ENCODE results near the gene ELOVL3. TPM values are rescaled to one million over a fixed set of nuclear protein-coding genes. Genes with fewer than 3 reads are reported as not detected.

Gene ELOVL3
- total RNA-seq, 1 experiment from 2014 or later, result 0.61 TPM

DNA sequence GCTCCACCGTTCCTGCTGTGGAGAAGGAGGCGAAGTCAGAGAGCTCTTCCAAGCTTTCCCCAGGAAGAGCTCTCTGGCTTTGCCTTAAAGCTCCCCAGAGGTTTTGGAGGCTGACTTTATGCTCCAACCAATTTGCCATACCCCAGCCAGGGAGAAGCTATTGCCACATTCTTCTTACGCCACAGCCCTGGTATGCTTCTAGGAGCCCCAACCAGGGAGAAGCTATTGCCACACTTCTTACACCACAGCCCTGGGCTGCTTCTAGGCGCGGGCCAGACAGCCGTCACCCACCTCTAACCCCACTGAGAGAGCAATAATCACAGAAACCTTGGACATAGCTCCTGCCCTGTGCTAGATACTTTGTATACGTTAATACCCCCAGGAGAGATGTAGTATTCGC, 951 bp downstream of the ELOVL3 start:
- no peaks in the 10 kb centered on the region for H4K20me1 ChIP-seq (ENCODE audit: insufficient read depth)
- H3K9me2 ChIP-seq (ENCODE audit: insufficient read depth), result no peaks in the 10 kb centered on the region
- H3K36me3 ChIP-seq (ENCODE audit: low read depth), result no peaks in the 10 kb centered on the region
- DNase-seq, result peak in 1 of 2 experiments; percentile 77
- POLR2A ChIA-PET (ENCODE audit: unreplicated experiment), result no interaction called here
- intact Hi-C loops (cut with micrococcal nuclease; ENCODE audit: unreplicated experiment), result no loop called here
- no TSS peak for BruUV-seq (replicated peaks)
- CTCF ChIA-PET, result interaction anchor here (0.6 to 0.7 kb wide), 2 partner anchors 124 to 686 kb away, joined by 5 read pairs; no protein-coding TSS in a partner anchor
- H3K4me3 ChIP-seq, result no peak overlapping the region
- no peaks in the 10 kb centered on the region for H3K9me3 ChIP-seq (ENCODE audit: insufficient read depth, low read depth)
- H3K4me1 ChIP-seq (replicated peaks; ENCODE audit: insufficient read depth), result peaks cover 7% of the 10 kb centered on the region
- H3K4me2 ChIP-seq, result peak overlapping the region; percentile 28; the same call in 1 of the 2 replicates
- H3K27me3 ChIP-seq (ENCODE audit: insufficient read depth, low read depth), result no peaks in the 10 kb centered on the region
- H3F3A ChIP-seq (ENCODE audit: insufficient read depth, low read depth), result peaks cover 4% of the 10 kb centered on the region; the same call in 1 of the 2 replicates
- no peak overlapping the region for H3K27ac ChIP-seq
- TF ChIP-seq, protein P1, sequence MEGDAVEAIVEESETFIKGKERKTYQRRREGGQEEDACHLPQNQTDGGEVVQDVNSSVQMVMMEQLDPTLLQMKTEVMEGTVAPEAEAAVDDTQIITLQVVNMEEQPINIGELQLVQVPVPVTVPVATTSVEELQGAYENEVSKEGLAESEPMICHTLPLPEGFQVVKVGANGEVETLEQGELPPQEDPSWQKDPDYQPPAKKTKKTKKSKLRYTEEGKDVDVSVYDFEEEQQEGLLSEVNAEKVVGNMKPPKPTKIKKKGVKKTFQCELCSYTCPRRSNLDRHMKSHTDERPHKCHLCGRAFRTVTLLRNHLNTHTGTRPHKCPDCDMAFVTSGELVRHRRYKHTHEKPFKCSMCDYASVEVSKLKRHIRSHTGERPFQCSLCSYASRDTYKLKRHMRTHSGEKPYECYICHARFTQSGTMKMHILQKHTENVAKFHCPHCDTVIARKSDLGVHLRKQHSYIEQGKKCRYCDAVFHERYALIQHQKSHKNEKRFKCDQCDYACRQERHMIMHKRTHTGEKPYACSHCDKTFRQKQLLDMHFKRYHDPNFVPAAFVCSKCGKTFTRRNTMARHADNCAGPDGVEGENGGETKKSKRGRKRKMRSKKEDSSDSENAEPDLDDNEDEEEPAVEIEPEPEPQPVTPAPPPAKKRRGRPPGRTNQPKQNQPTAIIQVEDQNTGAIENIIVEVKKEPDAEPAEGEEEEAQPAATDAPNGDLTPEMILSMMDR (conservative IDR thresholded peaks at IDR 0.05), result no peak
- no peak for TF ChIP-seq EZH2 (IDR thresholded peaks at IDR 0.05; ENCODE audit: low read depth)
- H2AFZ ChIP-seq, result no peak overlapping the region
- H3K79me2 ChIP-seq (ENCODE audit: low read depth), result no peaks in the 10 kb centered on the region

DNA sequence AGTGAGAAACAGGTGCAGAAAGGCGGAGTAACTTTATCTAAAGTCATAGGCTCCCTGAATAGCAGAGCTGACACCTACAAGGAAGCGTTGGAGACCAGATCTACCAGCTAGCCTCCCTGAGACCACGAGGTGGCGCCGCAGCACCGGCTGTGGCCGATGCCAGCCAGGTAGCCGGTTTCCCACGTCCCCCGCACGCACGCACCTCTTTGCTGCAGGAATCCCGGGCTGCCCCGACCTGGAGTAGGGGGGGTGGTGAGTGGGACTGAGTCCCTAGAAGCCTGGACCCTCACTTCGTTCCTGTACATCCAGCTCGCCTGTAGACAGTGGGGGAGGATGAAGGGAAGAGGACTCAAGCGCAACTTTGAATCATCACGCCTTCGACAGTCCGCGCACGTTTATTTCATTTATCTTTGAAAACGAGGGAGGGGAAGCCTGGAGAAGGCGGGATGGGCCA, 3.7 kb downstream of the ELOVL3 start:
- no peaks in the 10 kb centered on the region for H3K36me3 ChIP-seq (ENCODE audit: low read depth)
- H3K27me3 ChIP-seq (ENCODE audit: insufficient read depth, low read depth), result no peaks in the 10 kb centered on the region
- H3K27ac ChIP-seq, result no peak overlapping the region
- peak overlapping the region; percentile 57; the same call in 1 of the 2 replicates for H3K4me3 ChIP-seq
- ChIA-PET POLR2A (ENCODE audit: unreplicated experiment) (interaction anchor here (0.5 to 0.6 kb wide), 2 partner anchors 60 to 354 kb away, joined by 3 read pairs; no protein-coding TSS in a partner anchor), CTCF (interaction anchor here (0.5 to 3.1 kb wide), 16 partner anchors 16 to 478 kb away, joined by 3 to 17 read pairs (median 3); partner anchors contain the start of genes GBF1 and NFKB2)
- no peaks in the 10 kb centered on the region for H3K79me2 ChIP-seq (ENCODE audit: low read depth)
- H3K9me2 ChIP-seq (ENCODE audit: insufficient read depth), result no peaks in the 10 kb centered on the region
- peak overlapping the region; percentile 78 for H2AFZ ChIP-seq
- no peaks in the 10 kb centered on the region for H3K9me3 ChIP-seq (ENCODE audit: insufficient read depth, low read depth)
- intact Hi-C loops (cut with micrococcal nuclease; ENCODE audit: unreplicated experiment), result loop anchor here (1.0 to 5.0 kb wide), 6 partner anchors 61 to 353 kb away; no protein-coding TSS in a partner anchor
- H3F3A ChIP-seq (ENCODE audit: insufficient read depth, low read depth), result peaks cover 4% of the 10 kb centered on the region; the same call in 1 of the 2 replicates
- peak overlapping the region; percentile 81 for H3K4me2 ChIP-seq
- peaks cover 7% of the 10 kb centered on the region for H3K4me1 ChIP-seq (replicated peaks; ENCODE audit: insufficient read depth)
- no TSS peak for BruUV-seq (replicated peaks)
- TF ChIP-seq, protein P1 (conservative IDR thresholded peaks at IDR 0.05), result peak; percentile 82
- TF ChIP-seq EZH2 (IDR thresholded peaks at IDR 0.05; ENCODE audit: low read depth), result no peak
- H4K20me1 ChIP-seq (ENCODE audit: insufficient read depth), result no peaks in the 10 kb centered on the region
- DNase-seq, result peak; percentile 68 to 77

DNA sequence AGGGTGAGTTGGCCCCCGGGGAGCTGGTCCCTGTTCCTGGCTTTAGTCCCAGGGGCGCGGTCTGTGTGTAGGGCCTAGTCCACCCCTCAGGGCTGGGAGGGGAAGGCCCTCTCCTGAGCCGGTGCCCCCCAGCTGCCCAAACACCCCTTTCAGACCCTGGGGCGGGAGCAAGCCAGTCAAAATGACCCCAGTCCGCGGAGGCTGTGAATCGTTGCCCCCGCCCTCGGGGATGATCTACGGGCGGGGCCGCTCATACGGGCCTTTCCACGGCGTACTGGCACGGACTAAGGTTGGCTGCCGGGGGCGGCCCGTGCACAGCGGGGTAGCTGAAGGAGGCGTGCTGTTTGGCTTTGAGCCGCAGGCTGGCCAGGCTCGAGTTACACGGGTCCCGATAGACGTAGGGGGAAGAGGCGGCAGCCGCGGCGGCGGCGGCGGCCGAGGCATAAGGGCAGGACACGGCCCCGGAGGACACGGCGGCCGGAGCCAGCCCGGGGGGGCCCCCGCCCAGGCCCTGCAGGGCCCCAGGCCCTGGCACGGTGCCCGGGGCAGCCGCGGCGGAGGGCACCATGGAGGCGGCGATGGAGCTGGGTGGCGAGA, 4.3 kb downstream of the ELOVL3 start:
- TF ChIP-seq EZH2 (IDR thresholded peaks at IDR 0.05; ENCODE audit: low read depth), result no peak
- TF ChIP-seq, protein P1 (conservative IDR thresholded peaks at IDR 0.05), result no peak
- Histone ChIP-seq H3K27me3 (ENCODE audit: insufficient read depth, low read depth) (no peaks in the 10 kb centered on the region), H4K20me1 (ENCODE audit: insufficient read depth) (no peaks in the 10 kb centered on the region), H3K4me2 (peak overlapping the region; percentile 81), H3K9me3 (ENCODE audit: insufficient read depth, low read depth) (no peaks in the 10 kb centered on the region), H2AFZ (peak overlapping the region; percentile 78), H3K79me2 (ENCODE audit: low read depth) (no peaks in the 10 kb centered on the region), H3K4me1 (replicated peaks; ENCODE audit: insufficient read depth) (peaks cover 9% of the 10 kb centered on the region), H3K9me2 (ENCODE audit: insufficient read depth) (no peaks in the 10 kb centered on the region), H3K4me3 (peak overlapping the region; percentile 57; the same call in 1 of the 2 replicates), H3K27ac (no peak overlapping the region), H3K36me3 (ENCODE audit: low read depth) (no peaks in the 10 kb centered on the region), H3F3A (ENCODE audit: insufficient read depth, low read depth) (peaks cover 4% of the 10 kb centered on the region; the same call in 1 of the 2 replicates)
- peak; percentile 61 to 64 for DNase-seq
- BruUV-seq (replicated peaks), result no TSS peak
- intact Hi-C loops (cut with micrococcal nuclease; ENCODE audit: unreplicated experiment), result loop anchor here (1.0 to 5.0 kb wide), 6 partner anchors 62 to 353 kb away; no protein-coding TSS in a partner anchor
- CTCF ChIA-PET, result interaction anchor here (0.5 to 3.1 kb wide), 15 partner anchors 15 to 477 kb away, joined by 3 to 17 read pairs (median 3); partner anchors contain the start of gene GBF1
- POLR2A ChIA-PET (ENCODE audit: unreplicated experiment), result interaction anchor here (0.5 to 0.6 kb wide), 4 partner anchors 61 to 353 kb away, joined by 3 read pairs; no protein-coding TSS in a partner anchor

Data from PC-9 (cell line).